Naive B cell (primary cell): Measurements from ENCODE around the gene ATP1A1. TPM values are rescaled to one million over a fixed set of nuclear protein-coding genes. Genes with fewer than 3 reads are reported as not detected.

Experiments used
- ATAC-seq, 2 donors: fragments of 150-1000 bp; cut with Tn5 transposase; 2 replicates each; pipeline ENCODE4 v1.10.0; 2021; ENCODE audit warnings: low read depth in 2 of 2, mild to moderate bottlenecking in 2 of 2, moderate library complexity in 2 of 2
- DNase-seq: peaks from one replicate; pipeline ENCODE4 v3.0.0; 2022
- H3K27ac Mint-ChIP-seq, 6 donors: one replicate each; pipeline ENCODE4 v1.8.0; 2020 to 2022; ENCODE audit warnings: mild to moderate bottlenecking in 6 of 6, mixed read lengths in 6 of 6, moderate library complexity in 5 of 6, inconsistent platforms in 2 of 6
- H3K27me3 Mint-ChIP-seq, 3 donors: one replicate each; pipeline ENCODE4 v1.8.0; 2021 to 2022; ENCODE audit warnings: mixed read lengths in 3 of 3, mild to moderate bottlenecking in 1 of 3
- H3K36me3 Mint-ChIP-seq, 2 donors: one replicate each; pipeline ENCODE4 v1.8.0; 2020 to 2022; ENCODE audit warnings: mixed read lengths in 2 of 2, inconsistent platforms in 1 of 2, mild to moderate bottlenecking in 1 of 2
- H3K4me1 Mint-ChIP-seq, 3 donors: one replicate each; pipeline ENCODE4 v1.8.0; 2020 to 2022; ENCODE audit warnings: mixed read lengths in 3 of 3, inconsistent platforms in 1 of 3, mild to moderate bottlenecking in 1 of 3, moderate library complexity in 1 of 3
- H3K4me3 Mint-ChIP-seq, 8 donors: one replicate each; pipeline ENCODE4 v1.8.0; 2020 to 2022; ENCODE audit warnings: mild to moderate bottlenecking in 8 of 8, mixed read lengths in 8 of 8, moderate library complexity in 8 of 8, inconsistent platforms in 2 of 8
- H3K9me3 Mint-ChIP-seq, 7 donors: one replicate each; pipeline ENCODE4 v1.8.0; 2020 to 2022; ENCODE audit warnings: mixed read lengths in 7 of 7, mild to moderate bottlenecking in 5 of 7, inconsistent platforms in 2 of 7, moderate library complexity in 1 of 7
- polyA plus RNA-seq, 6 donors: library from polyadenylated mRNA; unstranded; fragments of 300-500 nt; fragmentation: Illumina TruSeq; gene quantifications; one replicate each; pipeline ENCODE4 v1.2.3, GENCODE V29; 2021; ENCODE audit warnings: low read depth in 6 of 6

Gene ATP1A1
- polyA plus RNA-seq = 10 to 100 TPM in 3 of 6 donors, 1 to 10 TPM in 3; 6.9 to 13.1 (median 10.2) TPM

GRCh38 chr1:116372651-116373430, at the start of gene ATP1A1:
TSS of gene ATP1A1 (plus strand) at chr1:116373244. CDS start at chr1:116373512, 268 bp downstream.
- peak within 1 kb of the TSS; percentile 86 to 96 (median 92) for H3K4me3 Mint-ChIP-seq
- peaks cover 9 to 26% (median 19%) of the 10 kb centered on the region in 3 donors for H3K27me3 Mint-ChIP-seq
- H3K27ac Mint-ChIP-seq = peak within 1 kb of the TSS; percentile 91 to 96 (median 94)
- peak; percentile 83 to 86 for ATAC-seq
- peaks cover 32 to 38% (median 37%) of the 10 kb centered on the region in 3 donors for H3K4me1 Mint-ChIP-seq
- peak; percentile 98 for DNase-seq
- H3K9me3 Mint-ChIP-seq = no peaks in the 10 kb centered on the region
- H3K36me3 Mint-ChIP-seq = no peaks in the 10 kb centered on the region

GRCh38 chr1:116323491-116323890, 49.6 kb upstream of the ATP1A1 start:
- Mint-ChIP-seq H3K4me3 (no peak overlapping the region), H3K4me1 (peaks cover 17 to 21% (median 18%) of the 10 kb centered on the region in 3 donors), H3K27ac (no peak overlapping the region), H3K9me3 (peaks cover 0 to 4% (median 0%) of the 10 kb centered on the region in 7 donors), H3K27me3 (peaks cover 0 to 7% (median 0%) of the 10 kb centered on the region in 3 donors), H3K36me3 (no peaks in the 10 kb centered on the region)
- no peak for ATAC-seq
- no peak for DNase-seq

GRCh38 chr1:116324411-116324810, 48.6 kb upstream of the ATP1A1 start:
- DNase-seq (no peak), ATAC-seq (no peak)
- no peaks in the 10 kb centered on the region for H3K27me3 Mint-ChIP-seq
- no peak overlapping the region for H3K4me3 Mint-ChIP-seq
- H3K36me3 Mint-ChIP-seq = no peaks in the 10 kb centered on the region
- H3K9me3 Mint-ChIP-seq = peaks cover 0 to 4% (median 0%) of the 10 kb centered on the region in 7 donors
- peak overlapping the region in 2 of 6 donors; percentile 18 to 83 for H3K27ac Mint-ChIP-seq
- peaks cover 17 to 21% (median 18%) of the 10 kb centered on the region in 3 donors for H3K4me1 Mint-ChIP-seq

GRCh38 chr1:116325104-116325503, 47.9 kb upstream of the ATP1A1 start:
- no peak for DNase-seq
- peaks cover 17 to 27% (median 21%) of the 10 kb centered on the region in 3 donors for H3K4me1 Mint-ChIP-seq
- peak overlapping the region in 2 of 6 donors; percentile 18 to 83 for H3K27ac Mint-ChIP-seq
- no peaks in the 10 kb centered on the region for H3K27me3 Mint-ChIP-seq
- no peak for ATAC-seq
- peaks cover 0 to 4% (median 0%) of the 10 kb centered on the region in 7 donors for H3K9me3 Mint-ChIP-seq
- no peak overlapping the region for H3K4me3 Mint-ChIP-seq
- H3K36me3 Mint-ChIP-seq = no peaks in the 10 kb centered on the region

- Mint-ChIP-seq H3K4me1 (peaks cover 17 to 28% (median 21%) of the 10 kb centered on the region in 3 donors), H3K9me3 (peaks cover 0 to 4% (median 0%) of the 10 kb centered on the region in 7 donors), H3K27ac (peak overlapping the region in 5 of 6 donors; percentile 70 to 95 (median 88)), H3K27me3 (no peaks in the 10 kb centered on the region), H3K4me3 (peak overlapping the region in 5 of 8 donors; percentile 1 to 82 (median 26)), H3K36me3 (no peaks in the 10 kb centered on the region)
- ATAC-seq = peak; percentile 32 to 54
- DNase-seq = peak; percentile 1
Measured at GRCh38 chr1:116325922-116326321, 47.1 kb upstream of the ATP1A1 start.

GRCh38 chr1:116326486-116326885, 46.6 kb upstream of the ATP1A1 start:
- peak overlapping the region in 5 of 6 donors; percentile 8 to 95 (median 74) for H3K27ac Mint-ChIP-seq
- peaks cover 17 to 28% (median 21%) of the 10 kb centered on the region in 3 donors for H3K4me1 Mint-ChIP-seq
- DNase-seq (no peak), ATAC-seq (no peak)
- H3K4me3 Mint-ChIP-seq = peak overlapping the region in 1 of 8 donors; percentile 82
- peaks cover 0 to 4% (median 0%) of the 10 kb centered on the region in 7 donors for H3K9me3 Mint-ChIP-seq
- no peaks in the 10 kb centered on the region for H3K27me3 Mint-ChIP-seq
- no peaks in the 10 kb centered on the region for H3K36me3 Mint-ChIP-seq

GRCh38 chr1:116328671-116329070, 44.4 kb upstream of the ATP1A1 start:
- ATAC-seq (no peak), DNase-seq (no peak)
- Mint-ChIP-seq H3K27me3 (peaks cover 0 to 3% (median 1%) of the 10 kb centered on the region in 3 donors), H3K9me3 (peaks cover 0 to 4% (median 0%) of the 10 kb centered on the region in 7 donors), H3K4me1 (peaks cover 17 to 28% (median 21%) of the 10 kb centered on the region in 3 donors), H3K27ac (no peak overlapping the region), H3K4me3 (no peak overlapping the region), H3K36me3 (no peaks in the 10 kb centered on the region)

GRCh38 chr1:116329524-116330341, 43.3 kb upstream of the ATP1A1 start:
- Mint-ChIP-seq H3K4me1 (peaks cover 14 to 25% (median 20%) of the 10 kb centered on the region in 3 donors), H3K9me3 (peaks cover 0 to 4% (median 0%) of the 10 kb centered on the region in 7 donors), H3K27ac (no peak overlapping the region), H3K36me3 (no peaks in the 10 kb centered on the region), H3K27me3 (peaks cover 0 to 14% (median 12%) of the 10 kb centered on the region in 3 donors), H3K4me3 (peak overlapping the region in 1 of 8 donors; percentile 37)
- ATAC-seq (no peak), DNase-seq (no peak)

GRCh38 chr1:116330342-116330652, 42.7 kb upstream of the ATP1A1 start:
- peaks cover 0 to 20% (median 17%) of the 10 kb centered on the region in 3 donors for H3K27me3 Mint-ChIP-seq
- no peaks in the 10 kb centered on the region for H3K36me3 Mint-ChIP-seq
- peaks cover 11 to 21% (median 17%) of the 10 kb centered on the region in 3 donors for H3K4me1 Mint-ChIP-seq
- ATAC-seq (no peak), DNase-seq (no peak)
- no peak overlapping the region for H3K27ac Mint-ChIP-seq
- peaks cover 0 to 4% (median 0%) of the 10 kb centered on the region in 7 donors for H3K9me3 Mint-ChIP-seq
- H3K4me3 Mint-ChIP-seq = peak overlapping the region in 1 of 8 donors; percentile 32

GRCh38 chr1:116330846-116331245, 42.2 kb upstream of the ATP1A1 start:
- no peak overlapping the region for H3K4me3 Mint-ChIP-seq

GRCh38 chr1:116331523-116331922, 41.5 kb upstream of the ATP1A1 start:
- peaks cover 9 to 30% (median 29%) of the 10 kb centered on the region in 3 donors for H3K27me3 Mint-ChIP-seq
- no peak overlapping the region for H3K27ac Mint-ChIP-seq
- H3K9me3 Mint-ChIP-seq = peaks cover 0 to 4% (median 0%) of the 10 kb centered on the region in 7 donors
- DNase-seq (no peak), ATAC-seq (no peak)
- H3K4me1 Mint-ChIP-seq = peaks cover under 1 to 9% (median 5%) of the 10 kb centered on the region in 3 donors
- no peaks in the 10 kb centered on the region for H3K36me3 Mint-ChIP-seq
- H3K4me3 Mint-ChIP-seq = no peak overlapping the region

More at GRCh38 chr1:116330846-116331245, 42.2 kb upstream of the ATP1A1 start:
- Mint-ChIP-seq H3K9me3 (peaks cover 0 to 4% (median 0%) of the 10 kb centered on the region in 7 donors), H3K27me3 (peaks cover 2 to 24% (median 22%) of the 10 kb centered on the region in 3 donors), H3K27ac (no peak overlapping the region), H3K36me3 (no peaks in the 10 kb centered on the region), H3K4me1 (peaks cover 7 to 16% (median 11%) of the 10 kb centered on the region in 3 donors)
- DNase-seq (no peak), ATAC-seq (no peak)

GRCh38 chr1:116332451-116332850, 40.6 kb upstream of the ATP1A1 start:
- Mint-ChIP-seq H3K36me3 (no peaks in the 10 kb centered on the region), H3K9me3 (peaks cover 0 to 4% (median 0%) of the 10 kb centered on the region in 7 donors), H3K27me3 (peaks cover 13 to 37% (median 34%) of the 10 kb centered on the region in 3 donors), H3K4me3 (no peak overlapping the region), H3K4me1 (peaks cover 0 to 7% (median 4%) of the 10 kb centered on the region in 3 donors), H3K27ac (no peak overlapping the region)
- DNase-seq (no peak), ATAC-seq (no peak)
